SU-DHL-6 (cell line): ENCODE measurements around the gene NOP53.

Experiments used
- CTCF ChIP-seq: fragments of 200-600 bp; sonication (generic); IDR thresholded peaks from one replicate; pipeline ENCODE4 v1.5.1; 2017; ENCODE audit warnings: antibody characterized with exemption, mild to moderate bottlenecking, low read length, moderate library complexity; ENCODE audit not compliant: insufficient read depth, poor library complexity, severe bottlenecking
- EZH2phosphoT487 ChIP-seq: fragments of 200-600 bp; sonication (generic), shearing (Covaris generic); conservative IDR thresholded peaks from 2 replicates; pipeline ENCODE4 v1.6.1; 2018; ENCODE audit warnings: mild to moderate bottlenecking, antibody characterized with exemption, low read length, moderate library complexity, mixed read lengths

GRCh38 chr19:47726467-47726866 is 18.9 kb upstream of the NOP53 start:
- no peak for TF ChIP-seq CTCF
- TF ChIP-seq EZH2phosphoT487: no peak
